22Rv1 (cell line): ENCODE data around the gene SLC9B1.

Experiments
- CTCF ChIP-seq: fragments of 450-650 bp; IDR thresholded peaks from 2 replicates; pipeline ENCODE4 v1.5.1; 2017; ENCODE audit warnings: mild to moderate bottlenecking
- ZFX ChIP-seq: fragments of 450-650 bp; IDR thresholded peaks from 2 replicates; pipeline ENCODE4 v1.6.1; 2017; ENCODE audit warnings: antibody characterized with exemption, borderline replicate concordance

GRCh38 chr4:102994803-102995202 is 24.7 kb downstream of the SLC9B1 start:
- TF ChIP-seq CTCF (no peak), ZFX (no peak)
